ENCODE data around the gene TP53BP2.
"Not testable (repeated sequence)": the region's sequence is repeated elsewhere in the genome, so short reads cannot be mapped to it uniquely, and the experiment has no call there.

Gene TP53BP2

DNA sequence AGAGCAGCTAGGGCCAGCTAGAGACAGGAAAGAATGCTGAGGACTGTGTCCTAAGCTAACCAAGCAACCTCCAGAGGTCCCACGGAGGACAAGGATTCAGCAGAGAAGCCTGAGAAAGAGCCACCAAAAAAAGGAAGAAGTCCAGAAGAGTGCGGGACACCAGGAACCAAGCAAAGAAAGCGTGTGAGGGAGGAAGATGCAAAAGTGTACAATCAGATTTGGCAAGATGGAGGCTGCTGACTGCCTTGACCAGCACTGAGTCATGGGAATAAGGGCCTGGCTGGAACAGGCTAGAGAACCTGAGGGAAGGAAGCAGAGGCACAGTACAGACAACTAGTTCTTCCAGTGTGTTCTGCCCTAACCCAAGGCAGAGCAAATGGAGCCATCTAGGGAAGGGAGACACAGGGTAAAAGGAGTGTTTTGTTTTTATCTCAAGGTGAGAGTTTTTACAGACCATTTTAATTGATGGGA lies 18.5 kb downstream of the TP53BP2 start:
- DNase-seq, result no peak

DNA sequence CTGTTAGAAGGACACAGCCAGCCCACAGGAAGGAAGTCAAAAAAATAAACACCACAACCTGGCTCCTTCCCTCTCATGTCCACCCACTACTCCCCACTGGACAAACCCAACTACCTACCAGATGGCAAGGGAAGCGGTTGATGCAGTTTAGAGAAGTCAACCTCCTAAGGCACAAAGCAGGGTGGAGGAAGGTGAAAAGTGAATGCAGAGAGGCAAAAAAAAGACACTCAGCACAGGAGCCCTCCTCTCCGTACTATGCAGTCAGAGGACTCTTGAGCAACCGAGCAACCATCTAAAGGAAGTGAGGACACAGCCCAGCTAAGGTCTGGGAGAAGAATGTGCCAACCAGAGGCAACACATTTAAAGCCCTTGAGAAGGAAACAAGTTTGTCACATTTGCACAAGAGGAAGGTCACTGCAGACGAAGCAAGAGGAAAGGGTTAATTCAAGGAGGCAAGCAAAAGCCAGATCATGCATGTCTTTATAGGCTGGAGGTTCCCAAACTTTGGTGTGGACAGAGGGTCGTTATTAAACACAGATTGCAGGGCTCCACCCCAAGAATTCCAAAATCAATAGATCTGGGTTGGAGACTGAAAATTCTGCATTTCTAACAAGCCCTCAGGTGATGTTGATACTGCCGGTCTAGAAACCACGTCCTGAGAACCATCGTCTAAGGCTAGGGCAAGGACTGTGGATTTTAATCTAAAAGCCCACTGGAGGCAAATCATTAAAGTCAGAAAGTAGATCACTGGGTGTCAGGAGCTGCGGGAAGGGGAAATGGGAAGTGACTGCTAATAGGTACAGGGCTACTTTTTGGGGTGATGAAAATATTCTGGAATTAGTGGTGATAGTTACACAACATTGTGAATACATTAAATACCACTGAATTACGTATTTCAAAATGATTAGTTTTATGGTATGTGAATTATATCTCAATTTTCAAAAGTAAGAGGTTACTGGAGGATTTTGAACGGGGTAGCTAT lies 19.7 kb downstream of the TP53BP2 start:
- DNase-seq, result no peak

GRCh38 chr1:223824712-223825111 lies 21.0 kb downstream of the TP53BP2 start:
- no peak for DNase-seq

DNA sequence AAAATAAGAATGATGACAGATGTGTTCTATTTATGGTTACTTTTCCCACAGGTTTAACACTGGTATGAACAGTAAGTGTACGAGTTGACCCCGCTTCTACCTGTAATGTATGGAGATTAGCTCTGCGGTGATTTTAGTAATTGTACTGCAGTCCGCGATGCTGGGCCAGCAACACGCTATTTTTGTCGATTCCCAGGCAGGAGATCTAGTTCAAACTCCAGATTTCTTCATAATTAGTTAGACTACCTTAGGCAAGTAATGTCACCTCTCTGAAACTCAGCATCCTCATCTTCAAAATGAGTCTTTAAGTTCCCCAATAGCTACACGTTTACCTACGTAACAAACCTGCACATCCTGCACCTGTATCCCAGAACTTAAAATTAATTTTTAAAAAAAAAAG lies 21.5 kb downstream of the TP53BP2 start:
- no peak for DNase-seq

- no peak for DNase-seq
Measured at GRCh38 chr1:223820971-223821370, 24.8 kb downstream of the TP53BP2 start.

DNA sequence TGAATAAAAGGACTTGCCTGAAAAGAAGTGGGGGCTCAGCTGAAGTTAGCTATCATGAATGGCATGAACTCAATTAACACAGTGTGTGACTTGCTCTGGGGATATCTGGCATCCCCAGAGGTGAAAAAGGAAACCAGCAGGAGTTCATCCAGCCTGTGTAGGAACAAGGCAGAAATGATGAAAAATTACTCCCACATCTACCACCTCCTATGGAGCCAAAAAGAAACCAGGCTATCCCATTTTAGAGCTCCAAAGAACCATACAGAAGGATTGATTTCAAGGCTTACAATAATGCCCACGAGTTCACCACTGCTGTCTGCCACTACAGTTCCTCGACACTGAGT lies 25.3 kb downstream of the TP53BP2 start:
- DNase-seq, result no peak

DNA sequence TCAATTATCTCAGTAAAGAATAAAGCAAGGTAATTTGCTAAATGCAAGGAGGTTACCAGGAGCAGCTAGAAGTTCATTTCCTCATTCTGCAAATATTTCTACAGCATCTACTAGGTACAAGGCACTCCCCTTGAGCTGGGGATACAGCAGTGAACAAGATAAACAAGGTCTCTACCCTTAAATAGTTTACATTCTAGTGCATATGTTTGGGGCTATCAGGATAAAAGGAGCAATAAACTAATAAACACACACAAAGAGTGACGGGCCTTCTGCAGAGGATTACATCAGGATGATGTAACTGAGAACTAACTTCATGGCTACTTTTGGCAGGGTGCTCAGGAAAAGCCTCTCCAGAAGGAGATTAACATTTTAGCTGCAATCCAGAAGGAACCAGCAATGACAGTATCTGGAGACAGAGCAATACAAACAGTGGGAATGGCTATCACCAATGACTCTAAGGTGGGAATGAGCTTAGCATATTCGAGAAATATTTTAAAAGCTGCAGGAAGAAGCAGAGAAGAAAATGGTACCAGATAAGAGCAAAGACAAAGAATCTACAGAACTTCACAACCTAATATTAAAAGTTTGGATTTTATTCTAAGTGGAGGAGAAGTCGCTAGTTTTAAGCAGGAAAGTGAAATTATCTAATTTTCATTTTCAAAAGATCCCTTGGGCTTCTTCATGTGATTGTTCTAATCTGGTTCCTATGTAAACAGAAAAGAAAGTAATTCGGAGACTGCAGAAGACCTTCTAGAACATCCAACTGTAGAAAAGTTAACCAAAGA lies 25.8 kb downstream of the TP53BP2 start:
- DNase-seq, result no peak

DNA sequence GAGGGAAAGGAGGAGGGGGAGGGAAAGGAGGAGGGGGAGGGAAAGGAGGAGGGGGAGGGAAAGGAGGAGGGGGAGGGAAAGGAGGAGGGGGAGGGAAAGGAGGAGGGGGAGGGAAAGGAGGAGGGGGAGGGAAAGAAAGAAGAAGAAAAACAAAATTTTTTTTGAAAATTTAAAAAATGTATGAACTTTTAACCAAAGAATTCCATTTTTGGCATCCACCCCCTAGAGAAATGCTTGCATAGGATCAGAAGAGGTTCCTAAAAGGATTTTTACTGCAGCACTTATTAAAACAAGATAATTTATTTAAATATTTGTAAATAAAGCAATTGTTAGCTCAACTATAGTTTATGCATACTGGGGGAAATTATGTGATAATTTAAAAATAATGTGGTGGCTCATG lies 28.5 kb downstream of the TP53BP2 start:
- DNase-seq, result not testable (repeated sequence)

GRCh38 chr1:223815865-223816264 lies 29.9 kb downstream of the TP53BP2 start:
- no peak for DNase-seq

- DNase-seq, result no peak
Measured at GRCh38 chr1:223815020-223815853, 30.5 kb downstream of the TP53BP2 start.

GRCh38 chr1:223813645-223814044 lies 32.1 kb downstream of the TP53BP2 start:
- no peak for DNase-seq

DNA sequence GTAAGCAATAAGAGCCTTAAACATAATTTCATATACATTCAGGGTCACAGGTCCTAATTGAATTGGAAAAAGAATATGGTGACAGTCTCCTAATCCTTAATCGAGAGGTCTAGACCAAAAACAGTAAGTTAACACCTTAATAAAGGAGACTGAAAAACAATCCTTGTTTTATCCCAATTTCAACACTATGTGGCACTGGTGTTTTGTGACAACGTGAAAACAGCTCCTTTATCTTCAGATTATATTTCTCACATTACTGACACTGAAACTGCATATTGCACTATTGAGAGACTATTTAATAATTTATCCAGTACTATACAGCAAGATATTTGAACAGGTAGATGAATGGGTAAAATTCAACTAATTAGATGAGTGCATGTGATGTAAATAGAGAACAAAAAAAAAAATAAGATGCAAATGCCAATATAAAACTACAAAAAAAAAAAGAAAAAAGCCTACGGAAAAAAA lies 34.1 kb downstream of the TP53BP2 start:
- no peak for DNase-seq

- DNase-seq, result no peak
Measured at GRCh38 chr1:223810586-223810985, 35.2 kb downstream of the TP53BP2 start.

GRCh38 chr1:223809905-223810304 lies 35.8 kb downstream of the TP53BP2 start:
- DNase-seq, result not testable (repeated sequence)

- no peak for DNase-seq
Measured at GRCh38 chr1:223803211-223803610, 42.5 kb downstream of the TP53BP2 start.

DNA sequence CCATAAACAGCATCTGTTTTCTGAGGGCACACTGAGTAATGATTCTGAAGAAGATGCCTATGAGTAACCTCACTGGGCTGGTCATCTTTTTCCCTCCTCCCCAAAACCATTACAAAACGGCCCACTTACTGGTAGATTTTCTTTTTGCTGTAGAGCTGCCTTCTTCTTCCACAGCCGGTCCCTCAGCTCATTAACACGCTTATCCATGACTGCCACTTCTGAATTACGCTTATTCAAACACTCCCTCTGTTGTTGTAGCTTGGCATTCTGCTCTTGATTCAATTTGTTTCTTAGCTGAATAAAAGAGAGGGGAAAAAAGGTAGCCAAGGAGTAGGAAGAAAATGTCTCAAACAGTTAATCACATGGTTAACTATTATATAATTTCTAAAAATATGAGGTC lies 43.1 kb downstream of the TP53BP2 start:
- DNase-seq, result no peak

- DNase-seq, result no peak
Measured at GRCh38 chr1:223802032-223802431, 43.7 kb downstream of the TP53BP2 start.

GRCh38 chr1:223796210-223796609 lies 49.5 kb downstream of the TP53BP2 start:
- DNase-seq, result no peak

DNA sequence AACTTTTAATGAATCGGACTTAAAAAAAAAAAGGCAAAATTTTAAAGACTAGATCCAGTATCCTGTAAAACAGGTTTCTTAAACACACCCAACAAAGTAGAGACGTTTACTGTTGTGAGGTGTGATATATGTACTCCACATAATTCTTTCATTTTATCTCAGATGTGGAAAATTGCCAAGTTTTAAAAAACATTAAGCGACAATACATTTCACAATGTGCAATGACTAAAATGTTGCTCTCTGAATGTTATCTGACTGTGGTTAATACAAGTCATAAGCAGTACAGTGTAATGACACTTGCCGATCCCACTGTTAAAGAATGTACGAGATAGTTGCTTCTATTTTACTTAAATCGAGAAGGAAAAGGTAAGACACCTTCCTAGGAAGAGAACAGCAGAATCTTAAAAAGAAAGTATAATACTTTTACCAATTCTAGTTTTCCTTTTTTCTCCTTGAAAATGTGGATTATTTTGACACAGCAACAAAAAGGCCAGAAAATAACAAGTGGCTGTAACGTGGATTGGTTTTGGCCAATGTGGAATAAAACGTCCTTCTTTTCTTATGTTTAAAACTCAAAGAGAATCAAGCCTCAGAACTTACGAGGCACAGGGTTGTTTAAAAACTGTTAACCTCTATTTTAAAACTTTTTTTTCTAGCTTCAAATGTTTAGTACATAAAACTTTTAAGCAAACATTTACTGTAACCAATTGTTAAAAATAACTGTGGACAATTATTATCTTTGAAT lies 51.4 kb downstream of the TP53BP2 start:
- DNase-seq, result no peak

DNA sequence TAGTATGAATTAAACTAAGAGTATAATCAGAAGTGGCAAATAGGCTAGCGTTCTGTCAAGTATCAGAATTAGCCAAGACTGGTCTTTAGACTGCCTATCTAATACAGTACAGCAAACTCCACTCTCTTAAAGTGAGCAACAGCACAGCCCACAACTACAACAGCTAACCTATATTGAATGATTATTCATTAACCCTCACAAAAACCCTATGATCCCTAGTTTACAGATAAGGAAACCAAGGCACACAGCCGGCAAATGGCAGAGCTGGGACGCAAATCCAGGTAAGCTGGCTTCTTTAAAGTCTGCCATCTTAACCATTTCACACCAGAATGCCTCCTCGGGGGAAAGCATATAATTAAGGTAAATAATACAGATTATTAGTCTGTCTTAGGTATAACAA lies 52.0 kb downstream of the TP53BP2 start:
- no peak for DNase-seq

DNA sequence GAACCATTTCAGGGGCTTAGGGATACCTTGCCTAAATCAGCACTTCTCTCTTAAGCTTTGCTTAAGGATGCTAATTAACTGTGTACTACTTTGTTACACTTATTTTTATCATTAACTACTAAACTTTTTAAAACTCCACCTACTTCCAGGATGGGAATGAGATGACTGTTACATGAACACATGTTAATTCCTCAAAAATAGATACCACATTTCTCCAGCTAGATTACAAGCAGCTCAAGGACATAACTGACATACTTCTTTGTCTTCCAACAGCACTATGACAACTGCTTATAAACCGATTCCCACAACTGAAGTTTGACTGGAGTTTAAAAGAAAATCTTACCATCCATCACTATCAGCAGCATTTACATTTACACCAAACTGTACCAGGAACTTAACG lies 53.7 kb downstream of the TP53BP2 start:
- DNase-seq, result no peak

Data from activated CD8-positive, alpha-beta memory T cell treated with anti-CD3 and anti-CD28 coated beads for 24 hours (primary cell).